Measurements from ENCODE around the gene VGLL4. TPM values are rescaled to one million over a fixed set of nuclear protein-coding genes. Genes with fewer than 3 reads are reported as not detected.

Gene VGLL4
- total and polyA plus RNA-seq, 2 experiments from 2014 or later, result 30.9 to 46.5 TPM

- H3K4me2 ChIP-seq (ENCODE audit: unreplicated experiment), result peak overlapping the region; percentile 91
Observed at GRCh38 chr3:11638495-11639358, 5.0 kb downstream of the VGLL4 start.

DNA sequence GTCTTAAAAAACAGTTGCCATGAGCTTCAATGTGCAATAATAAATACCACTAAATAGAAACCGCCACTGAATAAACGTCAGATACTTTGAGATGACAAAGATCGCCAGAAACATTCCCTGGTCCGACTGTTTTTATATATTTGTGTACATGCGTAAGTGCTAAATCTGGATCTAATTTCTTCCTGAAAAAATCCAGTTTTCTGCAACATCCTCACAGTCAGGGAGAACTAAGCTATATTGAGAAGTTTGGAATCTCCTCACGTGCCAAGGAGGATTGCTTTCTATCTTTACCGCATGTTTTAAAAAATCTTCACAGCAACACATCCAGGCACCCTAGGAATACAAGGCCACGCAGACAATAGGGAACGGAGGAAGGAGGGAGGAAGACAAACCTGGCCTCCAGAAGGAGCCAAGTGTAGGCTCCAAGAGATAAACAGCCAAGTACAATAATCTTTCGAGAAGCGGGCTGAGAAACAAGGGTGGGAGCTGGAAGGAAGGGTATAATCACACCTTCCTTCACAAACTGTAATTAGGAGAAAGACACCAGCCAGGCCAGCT, 5.7 kb downstream of the VGLL4 start:
- Histone ChIP-seq H3K9ac (peak overlapping the region; percentile 100), H4K20me1 (ENCODE audit: insufficient read depth) (no peaks in the 10 kb centered on the region), H3K27ac (peak overlapping the region; percentile 100), H3K4me3 (peak overlapping the region; percentile 66), H3K79me2 (ENCODE audit: insufficient read depth) (peaks cover 99% of the 10 kb centered on the region), H3K9me2 (ENCODE audit: insufficient read depth) (no peaks in the 10 kb centered on the region), H3K9me3 (ENCODE audit: low read depth) (no peaks in the 10 kb centered on the region), H3K4me2 (ENCODE audit: unreplicated experiment) (peak overlapping the region; percentile 91), H3K27me3 (replicated peaks; ENCODE audit: insufficient read depth) (no peaks in the 10 kb centered on the region), H3F3A (ENCODE audit: insufficient read depth) (peaks cover 49% of the 10 kb centered on the region), H3K4me1 (ENCODE audit: insufficient read depth) (peaks cover 65% of the 10 kb centered on the region), H3K36me3 (ENCODE audit: low read depth) (no peaks in the 10 kb centered on the region), H2AFZ (no peak overlapping the region)
- DNase-seq, result peak; percentile 85
- in situ Hi-C loops (cut with MboI), result no loop called here
- TF ChIP-seq EZH2 (IDR thresholded peaks at IDR 0.05; ENCODE audit: insufficient read depth, poor library complexity, severe bottlenecking) (no peak), EZH2phosphoT487 (IDR thresholded peaks at IDR 0.05; ENCODE audit: insufficient read depth, low read depth) (no peak)
- WGBS, 2 experiments (ENCODE audit: low coverage in 1 of 2, low lambda C conversion rate in 2 of 2, missing lambda C conversion rate in 2 of 2), result 1 to 2% methylated on average over 11 of the region's 11 CpGs

More at GRCh38 chr3:11638495-11639358, 5.0 kb downstream of the VGLL4 start:
- TF ChIP-seq EZH2phosphoT487 (IDR thresholded peaks at IDR 0.05; ENCODE audit: insufficient read depth, low read depth) (no peak), EZH2 (IDR thresholded peaks at IDR 0.05; ENCODE audit: insufficient read depth, poor library complexity, severe bottlenecking) (no peak)
- 32 to 36% methylated on average over 17 of the region's 17 CpGs for WGBS, 2 experiments (ENCODE audit: low coverage in 1 of 2, low lambda C conversion rate in 2 of 2, missing lambda C conversion rate in 2 of 2)
- Histone ChIP-seq H2AFZ (no peak overlapping the region), H3K4me1 (ENCODE audit: insufficient read depth) (peaks cover 65% of the 10 kb centered on the region), H3K9me3 (ENCODE audit: low read depth) (no peaks in the 10 kb centered on the region), H3F3A (ENCODE audit: insufficient read depth) (peaks cover 55% of the 10 kb centered on the region), H3K36me3 (ENCODE audit: low read depth) (no peaks in the 10 kb centered on the region), H4K20me1 (ENCODE audit: insufficient read depth) (no peaks in the 10 kb centered on the region), H3K9ac (peak overlapping the region; percentile 100), H3K4me3 (peak overlapping the region; percentile 66), H3K79me2 (ENCODE audit: insufficient read depth) (peaks cover 92% of the 10 kb centered on the region), H3K27ac (peak overlapping the region; percentile 100), H3K27me3 (replicated peaks; ENCODE audit: insufficient read depth) (no peaks in the 10 kb centered on the region), H3K9me2 (ENCODE audit: insufficient read depth) (no peaks in the 10 kb centered on the region)
- in situ Hi-C loops (cut with MboI), result no loop called here
- peak; percentile 37 for DNase-seq

- peak overlapping the region; percentile 100 for H3K27ac ChIP-seq
- TF ChIP-seq EZH2 (IDR thresholded peaks at IDR 0.05; ENCODE audit: insufficient read depth, poor library complexity, severe bottlenecking), result no peak
- no peak for TF ChIP-seq EZH2phosphoT487 (IDR thresholded peaks at IDR 0.05; ENCODE audit: insufficient read depth, low read depth)
- no peaks in the 10 kb centered on the region for H3K36me3 ChIP-seq (ENCODE audit: low read depth)
- DNase-seq, result peak; percentile 37
- WGBS, 2 experiments (ENCODE audit: low coverage in 1 of 2, low lambda C conversion rate in 2 of 2, missing lambda C conversion rate in 2 of 2), result 20 to 23% methylated on average over 3 of the region's 3 CpGs
- H3K9ac ChIP-seq, result peak overlapping the region; percentile 100; the same call in 1 of the 2 replicates
- H3K4me1 ChIP-seq (ENCODE audit: insufficient read depth), result peaks cover 65% of the 10 kb centered on the region
- peaks cover 100% of the 10 kb centered on the region for H3K79me2 ChIP-seq (ENCODE audit: insufficient read depth)
- in situ Hi-C loops (cut with MboI), result no loop called here
- H4K20me1 ChIP-seq (ENCODE audit: insufficient read depth), result no peaks in the 10 kb centered on the region
- peaks cover 42% of the 10 kb centered on the region for H3F3A ChIP-seq (ENCODE audit: insufficient read depth)
- no peak overlapping the region for H2AFZ ChIP-seq
- peak overlapping the region; percentile 66; the same call in 1 of the 2 replicates for H3K4me3 ChIP-seq
- no peaks in the 10 kb centered on the region for H3K9me2 ChIP-seq (ENCODE audit: insufficient read depth)
- H3K4me2 ChIP-seq (ENCODE audit: unreplicated experiment), result peak overlapping the region; percentile 91
- no peaks in the 10 kb centered on the region for H3K27me3 ChIP-seq (replicated peaks; ENCODE audit: insufficient read depth)
- H3K9me3 ChIP-seq (ENCODE audit: low read depth), result no peaks in the 10 kb centered on the region
Observed at GRCh38 chr3:11636394-11636770, 7.3 kb downstream of the VGLL4 start.

- peaks cover 38% of the 10 kb centered on the region for H3F3A ChIP-seq (ENCODE audit: insufficient read depth)
- H2AFZ ChIP-seq, result no peak overlapping the region
- peaks cover 60% of the 10 kb centered on the region for H3K4me1 ChIP-seq (ENCODE audit: insufficient read depth)
- DNase-seq, result peak; percentile 39
- H3K4me3 ChIP-seq, result no peak overlapping the region
- H3K4me2 ChIP-seq (ENCODE audit: unreplicated experiment), result peak overlapping the region; percentile 91
- H3K36me3 ChIP-seq (ENCODE audit: low read depth), result no peaks in the 10 kb centered on the region
- TF ChIP-seq EZH2 (IDR thresholded peaks at IDR 0.05; ENCODE audit: insufficient read depth, poor library complexity, severe bottlenecking) (no peak), EZH2phosphoT487 (IDR thresholded peaks at IDR 0.05; ENCODE audit: insufficient read depth, low read depth) (no peak)
- no peaks in the 10 kb centered on the region for H3K9me3 ChIP-seq (ENCODE audit: low read depth)
- peaks cover 100% of the 10 kb centered on the region for H3K79me2 ChIP-seq (ENCODE audit: insufficient read depth)
- no peaks in the 10 kb centered on the region for H3K9me2 ChIP-seq (ENCODE audit: insufficient read depth)
- in situ Hi-C loops (cut with MboI), result no loop called here
- 57 to 64% methylated on average over 7 of the region's 7 CpGs for WGBS, 2 experiments (ENCODE audit: low coverage in 1 of 2, low lambda C conversion rate in 2 of 2, missing lambda C conversion rate in 2 of 2)
- H3K27me3 ChIP-seq (replicated peaks; ENCODE audit: insufficient read depth), result no peaks in the 10 kb centered on the region
- peak overlapping the region; percentile 100; the same call in 1 of the 2 replicates for H3K27ac ChIP-seq
- H3K9ac ChIP-seq, result no peak overlapping the region
- no peaks in the 10 kb centered on the region for H4K20me1 ChIP-seq (ENCODE audit: insufficient read depth)
Observed at GRCh38 chr3:11635680-11636393, 7.9 kb downstream of the VGLL4 start.

Data from GM23248 (cell line).